ENCODE results near the gene SEPSECS. TPM values are rescaled to one million over a fixed set of nuclear protein-coding genes. Genes with fewer than 3 reads are reported as not detected.

Gene SEPSECS
- total RNA-seq, 3 donors from 2014 or later, result 13.4 to 26.2 (median 13.6) TPM

- no peaks in the 10 kb centered on the region for H3K36me3 ChIP-seq (ENCODE audit: low read depth)
- H3K9me3 ChIP-seq, result peaks cover 4% of the 10 kb centered on the region
- intact Hi-C loops (cut with DNase I, micrococcal nuclease), result loop anchor here in 1 of 2 donors (10.0 kb wide), 1 partner anchor 167 kb away; no protein-coding TSS in a partner anchor
- DNase-seq, result no peak
- no peak for ATAC-seq
- no peaks in the 10 kb centered on the region for H3K4me1 ChIP-seq (ENCODE audit: low read depth)
- H3K4me3 ChIP-seq, result no peak overlapping the region
- no peak for TF ChIP-seq CTCF (IDR thresholded peaks at IDR 0.05)
Observed at GRCh38 chr4:25141592-25141991, 18.7 kb downstream of the SEPSECS start.

GRCh38 chr4:25133132-25133531 lies 27.1 kb downstream of the SEPSECS start:
- Histone ChIP-seq H3K9me3 (peaks cover 5% of the 10 kb centered on the region), H3K4me1 (ENCODE audit: low read depth) (no peaks in the 10 kb centered on the region), H3K36me3 (ENCODE audit: low read depth) (no peaks in the 10 kb centered on the region), H3K4me3 (no peak overlapping the region)
- no peak for TF ChIP-seq CTCF (IDR thresholded peaks at IDR 0.05)
- intact Hi-C loops (cut with DNase I, micrococcal nuclease), result no loop called here
- peak; percentile 72 for ATAC-seq
- no peak for DNase-seq

- no peak for DNase-seq
- H3K4me1 ChIP-seq (ENCODE audit: low read depth), result no peaks in the 10 kb centered on the region
- no peak for TF ChIP-seq CTCF (IDR thresholded peaks at IDR 0.05)
- no peaks in the 10 kb centered on the region for H3K36me3 ChIP-seq (ENCODE audit: low read depth)
- intact Hi-C loops (cut with DNase I, micrococcal nuclease), result no loop called here
- ATAC-seq, result no peak
- H3K9me3 ChIP-seq, result peaks cover 4% of the 10 kb centered on the region
- H3K4me3 ChIP-seq, result no peak overlapping the region
Observed at GRCh38 chr4:25131926-25132325, 28.3 kb downstream of the SEPSECS start.

GRCh38 chr4:25131381-25131780 lies 28.9 kb downstream of the SEPSECS start:
- H3K4me1 ChIP-seq (ENCODE audit: low read depth), result no peaks in the 10 kb centered on the region
- intact Hi-C loops (cut with DNase I, micrococcal nuclease), result no loop called here
- ATAC-seq, result no peak
- TF ChIP-seq CTCF (IDR thresholded peaks at IDR 0.05), result no peak
- H3K4me3 ChIP-seq, result no peak overlapping the region
- DNase-seq, result no peak
- no peaks in the 10 kb centered on the region for H3K9me3 ChIP-seq
- no peaks in the 10 kb centered on the region for H3K36me3 ChIP-seq (ENCODE audit: low read depth)

GRCh38 chr4:25129917-25130316 lies 30.3 kb downstream of the SEPSECS start:
- TF ChIP-seq CTCF (IDR thresholded peaks at IDR 0.05), result no peak
- ATAC-seq (no peak), DNase-seq (no peak)
- intact Hi-C loops (cut with DNase I, micrococcal nuclease), result no loop called here
- Histone ChIP-seq H3K4me3 (no peak overlapping the region), H3K36me3 (ENCODE audit: low read depth) (no peaks in the 10 kb centered on the region), H3K9me3 (no peaks in the 10 kb centered on the region), H3K4me1 (ENCODE audit: low read depth) (no peaks in the 10 kb centered on the region)

- DNase-seq, result no peak
- Histone ChIP-seq H3K9me3 (no peaks in the 10 kb centered on the region), H3K4me3 (no peak overlapping the region), H3K36me3 (ENCODE audit: low read depth) (no peaks in the 10 kb centered on the region), H3K4me1 (ENCODE audit: low read depth) (no peaks in the 10 kb centered on the region)
- no peak for TF ChIP-seq CTCF (IDR thresholded peaks at IDR 0.05)
- ATAC-seq, result no peak
- intact Hi-C loops (cut with DNase I, micrococcal nuclease), result no loop called here
Observed at GRCh38 chr4:25128671-25129070, 31.6 kb downstream of the SEPSECS start.
